ENCODE measurements around the gene FFAR2.

DNA sequence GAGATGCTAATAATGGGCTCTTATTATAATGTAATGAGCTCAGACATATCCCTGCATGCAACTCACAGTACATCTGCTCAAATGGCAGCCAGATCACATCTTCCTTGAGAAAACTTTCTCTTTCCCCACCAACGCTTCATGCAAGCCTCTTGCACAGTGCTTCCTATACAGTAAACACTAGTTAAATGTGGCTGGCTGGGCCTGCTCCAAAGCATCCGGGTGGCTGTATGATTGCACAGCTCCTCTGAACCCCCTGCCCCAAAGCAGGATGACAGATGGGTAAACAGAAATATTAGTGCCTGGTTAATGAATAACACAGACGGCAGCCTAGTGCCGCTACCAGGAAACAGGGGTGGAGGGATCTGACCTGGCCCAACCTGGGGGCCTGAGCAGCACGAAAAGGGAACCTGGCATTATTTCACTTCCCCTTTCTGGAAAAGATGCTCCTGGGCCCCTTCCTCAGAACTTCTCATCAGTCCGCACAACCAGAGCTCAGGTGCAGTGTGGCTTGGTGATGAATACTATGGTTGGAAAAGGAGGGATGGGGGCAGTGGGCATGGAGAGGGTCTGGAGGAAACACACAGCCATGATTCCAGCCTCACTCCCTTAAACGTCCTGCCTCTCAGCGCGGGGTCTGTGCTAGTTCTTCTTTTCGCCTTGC is 10.8 kb downstream of the FFAR2 start:
- TF ChIP-seq, protein P1, sequence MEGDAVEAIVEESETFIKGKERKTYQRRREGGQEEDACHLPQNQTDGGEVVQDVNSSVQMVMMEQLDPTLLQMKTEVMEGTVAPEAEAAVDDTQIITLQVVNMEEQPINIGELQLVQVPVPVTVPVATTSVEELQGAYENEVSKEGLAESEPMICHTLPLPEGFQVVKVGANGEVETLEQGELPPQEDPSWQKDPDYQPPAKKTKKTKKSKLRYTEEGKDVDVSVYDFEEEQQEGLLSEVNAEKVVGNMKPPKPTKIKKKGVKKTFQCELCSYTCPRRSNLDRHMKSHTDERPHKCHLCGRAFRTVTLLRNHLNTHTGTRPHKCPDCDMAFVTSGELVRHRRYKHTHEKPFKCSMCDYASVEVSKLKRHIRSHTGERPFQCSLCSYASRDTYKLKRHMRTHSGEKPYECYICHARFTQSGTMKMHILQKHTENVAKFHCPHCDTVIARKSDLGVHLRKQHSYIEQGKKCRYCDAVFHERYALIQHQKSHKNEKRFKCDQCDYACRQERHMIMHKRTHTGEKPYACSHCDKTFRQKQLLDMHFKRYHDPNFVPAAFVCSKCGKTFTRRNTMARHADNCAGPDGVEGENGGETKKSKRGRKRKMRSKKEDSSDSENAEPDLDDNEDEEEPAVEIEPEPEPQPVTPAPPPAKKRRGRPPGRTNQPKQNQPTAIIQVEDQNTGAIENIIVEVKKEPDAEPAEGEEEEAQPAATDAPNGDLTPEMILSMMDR (IDR thresholded peaks at IDR 0.05), result no peak
- no peak for TF ChIP-seq ZFX (IDR thresholded peaks at IDR 0.05; ENCODE audit: borderline replicate concordance)
